AG04449 (cell line): ENCODE data around the gene EYS.

Source experiments
- CTCF ChIA-PET: fragments of 350-600 bp; formaldehyde crosslinking; extraction: SDS; loops from one replicate; lab custom pipeline; 2021; ENCODE audit warnings: antibody characterized with exemption; lab: Yijun Ruan, JAX
- POLR2A ChIA-PET: fragments of 400-600, 350-600 bp; formaldehyde crosslinking; extraction: SDS; loops from one replicate; lab custom pipeline; 2020; ENCODE audit warnings: antibody characterized with exemption, inconsistent platforms; lab: Yijun Ruan, JAX
- DNase-seq: peaks from one replicate; pipeline ENCODE4 v3.0.0-alpha.2; 2010; ENCODE audit warnings: low read depth, low spot score
- H3K4me3 ChIP-seq: 2 replicates; pipeline ENCODE4 v1.5.1; 2011; ENCODE audit warnings: low read depth, mild to moderate bottlenecking, control low read depth, low read length
- TF ChIP-seq, protein P1 (sequence below): IDR thresholded peaks from one replicate; pipeline ENCODE4 v1.5.1; 2011; ENCODE audit warnings: mild to moderate bottlenecking, moderate library complexity, low read length, control low read depth, inconsistent platforms; ENCODE audit not compliant: insufficient read depth; ENCODE audit errors: missing control alignments

Gene EYS

GRCh38 chr6:64553249-64553786, 1153.7 kb downstream of the EYS start:
- H3K4me3 ChIP-seq, result no peak overlapping the region
- DNase-seq, result no peak
- TF ChIP-seq, protein P1, sequence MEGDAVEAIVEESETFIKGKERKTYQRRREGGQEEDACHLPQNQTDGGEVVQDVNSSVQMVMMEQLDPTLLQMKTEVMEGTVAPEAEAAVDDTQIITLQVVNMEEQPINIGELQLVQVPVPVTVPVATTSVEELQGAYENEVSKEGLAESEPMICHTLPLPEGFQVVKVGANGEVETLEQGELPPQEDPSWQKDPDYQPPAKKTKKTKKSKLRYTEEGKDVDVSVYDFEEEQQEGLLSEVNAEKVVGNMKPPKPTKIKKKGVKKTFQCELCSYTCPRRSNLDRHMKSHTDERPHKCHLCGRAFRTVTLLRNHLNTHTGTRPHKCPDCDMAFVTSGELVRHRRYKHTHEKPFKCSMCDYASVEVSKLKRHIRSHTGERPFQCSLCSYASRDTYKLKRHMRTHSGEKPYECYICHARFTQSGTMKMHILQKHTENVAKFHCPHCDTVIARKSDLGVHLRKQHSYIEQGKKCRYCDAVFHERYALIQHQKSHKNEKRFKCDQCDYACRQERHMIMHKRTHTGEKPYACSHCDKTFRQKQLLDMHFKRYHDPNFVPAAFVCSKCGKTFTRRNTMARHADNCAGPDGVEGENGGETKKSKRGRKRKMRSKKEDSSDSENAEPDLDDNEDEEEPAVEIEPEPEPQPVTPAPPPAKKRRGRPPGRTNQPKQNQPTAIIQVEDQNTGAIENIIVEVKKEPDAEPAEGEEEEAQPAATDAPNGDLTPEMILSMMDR, result no peak
- POLR2A ChIA-PET, result no interaction called here
- CTCF ChIA-PET, result no interaction called here

DNA sequence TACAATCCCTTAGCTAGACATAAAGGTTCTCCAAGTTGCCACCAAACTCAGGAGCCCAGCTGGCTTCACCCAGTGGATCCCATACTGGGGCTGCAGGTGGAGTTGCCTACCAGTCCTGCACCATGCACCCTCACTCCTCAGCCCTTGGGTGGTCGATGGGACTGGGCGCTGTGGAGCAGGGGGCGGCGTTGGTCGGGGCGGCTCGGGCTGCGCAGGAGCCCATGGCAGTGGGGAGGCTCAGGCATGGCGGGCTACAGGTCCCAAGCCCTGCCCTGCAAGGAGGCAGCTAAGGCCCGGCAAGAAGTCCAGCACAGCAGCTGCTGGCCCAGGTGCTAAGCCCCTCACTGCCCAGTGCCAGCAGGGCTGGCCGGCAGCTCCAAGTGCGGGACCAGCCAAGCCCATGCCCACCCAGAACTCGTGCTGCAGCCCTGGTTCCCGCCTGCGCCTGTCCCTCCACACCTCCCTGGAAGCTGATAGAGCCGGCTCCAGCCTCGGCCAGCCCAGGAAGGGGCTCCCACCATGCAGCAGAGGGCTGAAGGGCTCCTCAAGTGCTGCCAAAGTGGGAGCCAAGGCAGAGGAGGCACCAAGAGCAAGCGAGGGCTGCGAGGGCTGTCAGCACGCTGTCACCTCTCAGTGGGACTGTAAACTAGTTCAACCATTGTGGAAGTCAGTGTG, 1159.3 kb downstream of the EYS start:
- ChIA-PET CTCF (no interaction called here), POLR2A (no interaction called here)
- H3K4me3 ChIP-seq, result no peak overlapping the region
- TF ChIP-seq, protein P1, result no peak
- no peak for DNase-seq

DNA sequence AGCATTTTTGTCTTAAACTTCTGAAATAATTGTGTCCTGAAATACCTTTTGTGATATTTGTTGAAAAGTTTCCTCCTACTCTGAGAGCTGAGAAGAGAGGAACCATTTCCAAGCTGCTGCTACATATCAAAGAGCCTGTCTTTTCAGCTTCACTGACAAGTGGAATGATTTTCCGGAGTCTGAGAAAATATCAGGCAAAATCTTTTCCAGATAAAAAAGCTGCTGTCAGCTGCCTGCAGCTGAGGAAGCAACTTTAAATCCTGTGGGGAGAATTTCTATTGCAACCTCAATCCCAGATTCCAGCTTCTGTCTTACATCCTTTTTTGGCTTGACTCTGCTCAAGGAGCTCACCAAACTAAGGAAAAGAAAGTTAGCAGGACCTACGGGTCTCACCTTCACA, 1167.1 kb downstream of the EYS start:
- no peak for DNase-seq
- POLR2A ChIA-PET, result no interaction called here
- TF ChIP-seq, protein P1, result no peak
- H3K4me3 ChIP-seq, result no peak overlapping the region
- CTCF ChIA-PET, result no interaction called here

DNA sequence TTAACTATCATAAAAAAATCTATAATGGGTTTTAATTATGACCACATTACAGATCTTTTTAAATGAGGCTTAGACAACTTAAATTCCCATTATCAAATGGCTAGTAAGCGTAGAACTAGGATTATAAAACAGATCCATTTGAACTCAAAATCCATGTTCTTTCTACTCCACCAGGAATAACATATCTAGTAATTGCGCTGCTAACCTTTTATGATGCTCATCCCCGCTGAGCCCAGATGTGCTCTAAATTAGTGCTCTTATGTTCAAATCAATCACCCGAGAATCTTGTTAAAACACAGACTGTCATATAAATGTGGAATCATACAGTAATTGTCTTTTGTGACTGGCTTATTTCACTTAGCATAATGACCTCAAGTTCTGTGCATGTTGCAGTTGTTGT, 1168.3 kb downstream of the EYS start:
- TF ChIP-seq, protein P1, result no peak
- no peak overlapping the region for H3K4me3 ChIP-seq
- no peak for DNase-seq
- POLR2A ChIA-PET, result no interaction called here
- CTCF ChIA-PET, result no interaction called here

DNA sequence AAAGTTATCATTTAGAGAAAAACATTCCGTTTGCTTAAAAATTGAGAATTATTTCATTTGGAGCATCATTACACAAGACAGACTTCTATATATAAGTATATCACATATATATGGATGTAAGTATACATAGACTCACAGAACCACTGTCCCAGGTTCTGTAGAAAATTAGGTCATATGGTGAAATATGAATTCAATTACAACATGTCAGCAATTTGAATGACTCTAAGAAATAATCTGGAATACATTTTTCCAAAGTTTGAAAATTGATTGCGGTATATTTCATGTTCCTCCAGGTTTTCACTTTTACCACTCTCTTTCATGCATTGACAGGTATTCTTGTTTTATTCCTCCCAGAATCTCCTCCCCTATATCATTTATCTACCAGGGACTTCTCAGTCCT, 1179.1 kb downstream of the EYS start:
- DNase-seq, result no peak
- H3K4me3 ChIP-seq, result no peak overlapping the region

GRCh38 chr6:64522859-64523258, 1184.2 kb downstream of the EYS start:
- TF ChIP-seq, protein P1, result no peak
- no peak overlapping the region for H3K4me3 ChIP-seq
- CTCF ChIA-PET, result no interaction called here
- POLR2A ChIA-PET, result no interaction called here
- DNase-seq, result no peak

More for the DNA sequence above, 1179.1 kb downstream of the EYS start:
- TF ChIP-seq, protein P1, result no peak
- ChIA-PET CTCF (no interaction called here), POLR2A (no interaction called here)
